H1 (cell line): ENCODE results near the gene VSX2. TPM values are rescaled to one million over a fixed set of nuclear protein-coding genes. Genes with fewer than 3 reads are reported as not detected.

Source experiments
- CBX5 ChIP-seq: fragments of 300-800, 300-1000 bp; sonication (generic); IDR thresholded peaks from 2 replicates; pipeline ENCODE4 v1.7.1; 2016; ENCODE audit warnings: antibody characterized with exemption, low read length, low read depth
- CHD1 ChIP-seq: IDR thresholded peaks from 2 replicates; pipeline ENCODE4 v1.6.1; 2012; ENCODE audit warnings: low read depth, low read length, improper control_type of control experiment
- KDM1A ChIP-seq: fragments of 200-600, 300-600 bp; sonication (generic); IDR thresholded peaks from 2 replicates; pipeline ENCODE4 v1.7.1; 2016; ENCODE audit warnings: mild to moderate bottlenecking, low read length, borderline replicate concordance
- NANOG ChIP-seq: IDR thresholded peaks from 2 replicates; pipeline ENCODE4 v1.6.1; 2011; ENCODE audit warnings: low read length, low read depth, mild to moderate bottlenecking, inconsistent platforms; ENCODE audit not compliant: insufficient read depth, poor library complexity, severe bottlenecking
- SP1 ChIP-seq: IDR thresholded peaks from 2 replicates; pipeline ENCODE4 v1.6.1; 2011; ENCODE audit warnings: low read depth, low read length
- SUZ12 ChIP-seq: fragments of 200-600 bp; sonication (generic); IDR thresholded peaks from 2 replicates; pipeline ENCODE4 v1.6.1; 2012; ENCODE audit warnings: mild to moderate bottlenecking, inconsistent platforms, low read length, moderate library complexity, mixed read lengths
- polyA plus RNA-seq, 7 experiments: library from polyadenylated mRNA; depleted of rRNA in 3 of 7; stranded (reverse) in 5 of 7; unstranded in 2 of 7; fragments of >200 nt in 5 of 7; fragments of 200-250 nt in 2 of 7; gene quantifications; 1 replicate in 5 of 7; 2 replicates in 1 of 7; 4 replicates in 1 of 7; pipeline versions ENCODE4 v1.2.1 to v1.2.3, GENCODE V29; 2011 to 2013; ENCODE audit warnings: missing spikeins in 2 of 7, mixed read lengths in 2 of 7
- total RNA-seq: library from RNA; stranded (reverse); fragmentation: NEBNext Ultra II Directional; extraction: Animal tissue kit (Norgen Biotek cat#: 25700); gene quantifications from 2 replicates; pipeline ENCODE4 v1.2.1, GENCODE V29; 2021
- TF ChIP-seq, protein P1 (sequence below): IDR thresholded peaks from 2 replicates; pipeline ENCODE4 v1.6.1; 2011; ENCODE audit warnings: low read length, improper control_type of control experiment
- TF ChIP-seq, protein P2 (sequence below): fragments of 300-600 bp; sonication (generic); IDR thresholded peaks from 2 replicates; pipeline ENCODE4 v1.7.1; 2012; ENCODE audit warnings: low read length, moderate library complexity, mild to moderate bottlenecking, inconsistent platforms; ENCODE audit not compliant: insufficient replicate concordance

The VSX2 gene
- total and polyA plus RNA-seq, 2 of the 8 experiments (the other 6 are each of a cell fraction or from before 2014, with no cell fraction given) = 0.08 to 0.22 TPM

DNA sequence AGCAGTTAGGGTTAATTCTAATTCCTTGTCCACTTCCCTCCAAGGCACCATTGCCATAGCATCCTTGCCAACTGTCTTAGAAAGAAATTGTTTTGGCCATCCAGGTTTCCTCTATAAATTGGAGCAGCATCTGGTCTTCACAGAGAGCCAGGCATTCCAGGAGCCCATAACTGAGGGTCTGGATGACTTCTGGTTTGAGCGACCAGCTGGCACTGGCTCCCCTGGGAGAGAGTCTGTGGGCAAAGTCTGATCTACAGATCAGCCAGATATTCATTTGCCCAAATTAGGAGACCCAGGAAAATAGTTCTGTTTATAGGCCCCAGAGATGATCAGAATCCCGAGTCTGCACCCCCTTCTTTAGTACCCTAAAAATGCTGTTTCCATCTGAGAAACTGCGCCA, 16.0 kb downstream of the VSX2 start (continued):
- TF ChIP-seq, protein P1, sequence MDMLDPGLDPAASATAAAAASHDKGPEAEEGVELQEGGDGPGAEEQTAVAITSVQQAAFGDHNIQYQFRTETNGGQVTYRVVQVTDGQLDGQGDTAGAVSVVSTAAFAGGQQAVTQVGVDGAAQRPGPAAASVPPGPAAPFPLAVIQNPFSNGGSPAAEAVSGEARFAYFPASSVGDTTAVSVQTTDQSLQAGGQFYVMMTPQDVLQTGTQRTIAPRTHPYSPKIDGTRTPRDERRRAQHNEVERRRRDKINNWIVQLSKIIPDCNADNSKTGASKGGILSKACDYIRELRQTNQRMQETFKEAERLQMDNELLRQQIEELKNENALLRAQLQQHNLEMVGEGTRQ = no peak
- TF ChIP-seq CBX5 = no peak
- TF ChIP-seq CHD1 = no peak
- no peak for TF ChIP-seq SUZ12
- no peak for TF ChIP-seq SP1
- no peak for TF ChIP-seq NANOG
- no peak for TF ChIP-seq KDM1A
- TF ChIP-seq, protein P2, sequence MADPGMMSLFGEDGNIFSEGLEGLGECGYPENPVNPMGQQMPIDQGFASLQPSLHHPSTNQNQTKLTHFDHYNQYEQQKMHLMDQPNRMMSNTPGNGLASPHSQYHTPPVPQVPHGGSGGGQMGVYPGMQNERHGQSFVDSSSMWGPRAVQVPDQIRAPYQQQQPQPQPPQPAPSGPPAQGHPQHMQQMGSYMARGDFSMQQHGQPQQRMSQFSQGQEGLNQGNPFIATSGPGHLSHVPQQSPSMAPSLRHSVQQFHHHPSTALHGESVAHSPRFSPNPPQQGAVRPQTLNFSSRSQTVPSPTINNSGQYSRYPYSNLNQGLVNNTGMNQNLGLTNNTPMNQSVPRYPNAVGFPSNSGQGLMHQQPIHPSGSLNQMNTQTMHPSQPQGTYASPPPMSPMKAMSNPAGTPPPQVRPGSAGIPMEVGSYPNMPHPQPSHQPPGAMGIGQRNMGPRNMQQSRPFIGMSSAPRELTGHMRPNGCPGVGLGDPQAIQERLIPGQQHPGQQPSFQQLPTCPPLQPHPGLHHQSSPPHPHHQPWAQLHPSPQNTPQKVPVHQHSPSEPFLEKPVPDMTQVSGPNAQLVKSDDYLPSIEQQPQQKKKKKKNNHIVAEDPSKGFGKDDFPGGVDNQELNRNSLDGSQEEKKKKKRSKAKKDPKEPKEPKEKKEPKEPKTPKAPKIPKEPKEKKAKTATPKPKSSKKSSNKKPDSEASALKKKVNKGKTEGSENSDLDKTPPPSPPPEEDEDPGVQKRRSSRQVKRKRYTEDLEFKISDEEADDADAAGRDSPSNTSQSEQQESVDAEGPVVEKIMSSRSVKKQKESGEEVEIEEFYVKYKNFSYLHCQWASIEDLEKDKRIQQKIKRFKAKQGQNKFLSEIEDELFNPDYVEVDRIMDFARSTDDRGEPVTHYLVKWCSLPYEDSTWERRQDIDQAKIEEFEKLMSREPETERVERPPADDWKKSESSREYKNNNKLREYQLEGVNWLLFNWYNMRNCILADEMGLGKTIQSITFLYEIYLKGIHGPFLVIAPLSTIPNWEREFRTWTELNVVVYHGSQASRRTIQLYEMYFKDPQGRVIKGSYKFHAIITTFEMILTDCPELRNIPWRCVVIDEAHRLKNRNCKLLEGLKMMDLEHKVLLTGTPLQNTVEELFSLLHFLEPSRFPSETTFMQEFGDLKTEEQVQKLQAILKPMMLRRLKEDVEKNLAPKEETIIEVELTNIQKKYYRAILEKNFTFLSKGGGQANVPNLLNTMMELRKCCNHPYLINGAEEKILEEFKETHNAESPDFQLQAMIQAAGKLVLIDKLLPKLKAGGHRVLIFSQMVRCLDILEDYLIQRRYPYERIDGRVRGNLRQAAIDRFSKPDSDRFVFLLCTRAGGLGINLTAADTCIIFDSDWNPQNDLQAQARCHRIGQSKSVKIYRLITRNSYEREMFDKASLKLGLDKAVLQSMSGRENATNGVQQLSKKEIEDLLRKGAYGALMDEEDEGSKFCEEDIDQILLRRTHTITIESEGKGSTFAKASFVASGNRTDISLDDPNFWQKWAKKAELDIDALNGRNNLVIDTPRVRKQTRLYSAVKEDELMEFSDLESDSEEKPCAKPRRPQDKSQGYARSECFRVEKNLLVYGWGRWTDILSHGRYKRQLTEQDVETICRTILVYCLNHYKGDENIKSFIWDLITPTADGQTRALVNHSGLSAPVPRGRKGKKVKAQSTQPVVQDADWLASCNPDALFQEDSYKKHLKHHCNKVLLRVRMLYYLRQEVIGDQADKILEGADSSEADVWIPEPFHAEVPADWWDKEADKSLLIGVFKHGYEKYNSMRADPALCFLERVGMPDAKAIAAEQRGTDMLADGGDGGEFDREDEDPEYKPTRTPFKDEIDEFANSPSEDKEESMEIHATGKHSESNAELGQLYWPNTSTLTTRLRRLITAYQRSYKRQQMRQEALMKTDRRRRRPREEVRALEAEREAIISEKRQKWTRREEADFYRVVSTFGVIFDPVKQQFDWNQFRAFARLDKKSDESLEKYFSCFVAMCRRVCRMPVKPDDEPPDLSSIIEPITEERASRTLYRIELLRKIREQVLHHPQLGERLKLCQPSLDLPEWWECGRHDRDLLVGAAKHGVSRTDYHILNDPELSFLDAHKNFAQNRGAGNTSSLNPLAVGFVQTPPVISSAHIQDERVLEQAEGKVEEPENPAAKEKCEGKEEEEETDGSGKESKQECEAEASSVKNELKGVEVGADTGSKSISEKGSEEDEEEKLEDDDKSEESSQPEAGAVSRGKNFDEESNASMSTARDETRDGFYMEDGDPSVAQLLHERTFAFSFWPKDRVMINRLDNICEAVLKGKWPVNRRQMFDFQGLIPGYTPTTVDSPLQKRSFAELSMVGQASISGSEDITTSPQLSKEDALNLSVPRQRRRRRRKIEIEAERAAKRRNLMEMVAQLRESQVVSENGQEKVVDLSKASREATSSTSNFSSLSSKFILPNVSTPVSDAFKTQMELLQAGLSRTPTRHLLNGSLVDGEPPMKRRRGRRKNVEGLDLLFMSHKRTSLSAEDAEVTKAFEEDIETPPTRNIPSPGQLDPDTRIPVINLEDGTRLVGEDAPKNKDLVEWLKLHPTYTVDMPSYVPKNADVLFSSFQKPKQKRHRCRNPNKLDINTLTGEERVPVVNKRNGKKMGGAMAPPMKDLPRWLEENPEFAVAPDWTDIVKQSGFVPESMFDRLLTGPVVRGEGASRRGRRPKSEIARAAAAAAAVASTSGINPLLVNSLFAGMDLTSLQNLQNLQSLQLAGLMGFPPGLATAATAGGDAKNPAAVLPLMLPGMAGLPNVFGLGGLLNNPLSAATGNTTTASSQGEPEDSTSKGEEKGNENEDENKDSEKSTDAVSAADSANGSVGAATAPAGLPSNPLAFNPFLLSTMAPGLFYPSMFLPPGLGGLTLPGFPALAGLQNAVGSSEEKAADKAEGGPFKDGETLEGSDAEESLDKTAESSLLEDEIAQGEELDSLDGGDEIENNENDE = no peak
